GM18498 (cell line): Measurements from ENCODE around the gene PWWP2A.
"Not testable (repeated sequence)": the region's sequence is repeated elsewhere in the genome, so short reads cannot be mapped to it uniquely, and the experiment has no call there.

ENCODE experiments used
- ATAC-seq: cut with Tn5 transposase; IDR thresholded peaks from one replicate; pipeline ENCODE4 v1.9.1; 2021; ENCODE audit warnings: mild to moderate bottlenecking, moderate library complexity; ENCODE audit not compliant: unreplicated experiment

PWWP2A gene

GRCh38 chr5:160081495-160081894 lies 37.8 kb downstream of the PWWP2A start:
- no peak for ATAC-seq

GRCh38 chr5:160079753-160080152 lies 39.5 kb downstream of the PWWP2A start:
- ATAC-seq: no peak

- no peak for ATAC-seq
These were observed 42.3 kb downstream of the PWWP2A start for GRCh38 chr5:160076997-160077396.

- ATAC-seq: no peak
These were observed 44.2 kb downstream of the PWWP2A start for GRCh38 chr5:160075073-160075472.

GRCh38 chr5:160071916-160072315 lies 47.3 kb downstream of the PWWP2A start:
- no peak for ATAC-seq

- no peak for ATAC-seq
These were observed 47.7 kb downstream of the PWWP2A start for GRCh38 chr5:160071516-160071915.

GRCh38 chr5:160069120-160069519 lies 50.1 kb downstream of the PWWP2A start:
- ATAC-seq: not testable (repeated sequence)

GRCh38 chr5:160064995-160065614 lies 54.1 kb downstream of the PWWP2A start:
- ATAC-seq: no peak

GRCh38 chr5:160064417-160064810 lies 54.8 kb downstream of the PWWP2A start:
- ATAC-seq: no peak

GRCh38 chr5:160061770-160062169 lies 57.5 kb downstream of the PWWP2A start:
- ATAC-seq: no peak

GRCh38 chr5:160060001-160060400 lies 59.2 kb downstream of the PWWP2A start:
- ATAC-seq: no peak

- no peak for ATAC-seq
These were observed 62.0 kb downstream of the PWWP2A start for GRCh38 chr5:160057256-160057655.

- no peak for ATAC-seq
These were observed 64.4 kb downstream of the PWWP2A start for GRCh38 chr5:160054831-160055230.

GRCh38 chr5:160054047-160054446 lies 65.2 kb downstream of the PWWP2A start:
- no peak for ATAC-seq

- no peak for ATAC-seq
These were observed 70.2 kb downstream of the PWWP2A start for GRCh38 chr5:160049099-160049498.

GRCh38 chr5:160048131-160048530 lies 71.1 kb downstream of the PWWP2A start:
- ATAC-seq: no peak

- ATAC-seq: no peak
These were observed 71.8 kb downstream of the PWWP2A start for GRCh38 chr5:160047423-160047822.

GRCh38 chr5:160044967-160045366 lies 74.3 kb downstream of the PWWP2A start:
- ATAC-seq: no peak

GRCh38 chr5:160044391-160044804 lies 74.9 kb downstream of the PWWP2A start:
- ATAC-seq: no peak

GRCh38 chr5:160042671-160043070 lies 76.6 kb downstream of the PWWP2A start:
- ATAC-seq: no peak
